HEK293 (cell line): ENCODE results near the gene HMCN1.
A peak's percentile ranks its signal among the peaks of the same experiment; 100 is the strongest.

ENCODE experiments used
- CTCF ChIA-PET: fragments of 350-600 bp; formaldehyde crosslinking; extraction: SDS; loops from one replicate; lab custom pipeline; 2021; ENCODE audit warnings: antibody characterized with exemption; lab: Yijun Ruan, JAX
- POLR2A ChIA-PET: fragments of 300-600 bp; formaldehyde crosslinking; extraction: SDS; loops from one replicate; lab custom pipeline; 2020; ENCODE audit warnings: antibody characterized with exemption, inconsistent platforms; lab: Yijun Ruan, JAX
- H3K27ac ChIP-seq: fragments of 200-500 bp; sonication (Bioruptor generic); 2 replicates; pipeline ENCODE4 v1.5.1; 2014; ENCODE audit warnings: low read depth, low read length, control low read depth, inconsistent platforms; ENCODE audit errors: extremely low read depth
- H3K36me3 ChIP-seq, 2 experiments: fragments of 200-500 bp in 1 of 2; sonication (Bioruptor generic) in 1 of 2; 1 replicate in 1 of 2; 2 replicates in 1 of 2; pipeline ENCODE4 v1.5.1; 2014 to 2017; ENCODE audit warnings: inconsistent platforms in 2 of 2, low read length in 2 of 2; ENCODE audit not compliant: control insufficient read depth in 2 of 2, insufficient read depth in 1 of 2
- H3K4me1 ChIP-seq: fragments of 200-500 bp; sonication (Bioruptor generic); 2 replicates; pipeline ENCODE4 v1.5.1; 2014; ENCODE audit warnings: mild to moderate bottlenecking, low read length, inconsistent platforms; ENCODE audit not compliant: control insufficient read depth, insufficient read depth
- H3K4me3 ChIP-seq: 2 replicates; pipeline ENCODE4 v1.5.1; 2011; ENCODE audit warnings: low read depth, mild to moderate bottlenecking, control low read depth, low read length, moderate library complexity
- H3K9me3 ChIP-seq: fragments of 200-500 bp; sonication (Bioruptor generic); 2 replicates; pipeline ENCODE4 v1.5.1; 2014; ENCODE audit warnings: low read depth, low read length, inconsistent platforms; ENCODE audit not compliant: control insufficient read depth, insufficient read depth
- GLIS2 ChIP-seq: fragments of 450-650 bp; formaldehyde crosslinking; IDR thresholded peaks from 2 replicates; pipeline ENCODE4 v1.5.1; 2016; ENCODE audit warnings: missing biosample characterization, missing genetic modification characterization
- HIC1 ChIP-seq: fragments of 450-650 bp; formaldehyde crosslinking; IDR thresholded peaks from 2 replicates; pipeline ENCODE4 v1.5.1; 2016; ENCODE audit warnings: missing biosample characterization, missing genetic modification characterization
- OSR2 ChIP-seq: fragments of 450-650 bp; formaldehyde crosslinking; IDR thresholded peaks from 2 replicates; pipeline ENCODE4 v1.5.1; 2016; ENCODE audit warnings: missing biosample characterization, missing genetic modification characterization
- SCRT1 ChIP-seq: fragments of 450-650 bp; formaldehyde crosslinking; IDR thresholded peaks from 2 replicates; pipeline ENCODE4 v1.5.1; 2016; ENCODE audit warnings: missing biosample characterization, missing genetic modification characterization, borderline replicate concordance
- SP7 ChIP-seq: fragments of 450-650 bp; formaldehyde crosslinking; IDR thresholded peaks from 2 replicates; pipeline ENCODE4 v1.5.1; 2016; ENCODE audit warnings: missing biosample characterization, missing genetic modification characterization
- TCF7L2 ChIP-seq: IDR thresholded peaks from 2 replicates; pipeline ENCODE4 v1.6.1; 2011; ENCODE audit warnings: low read depth, mild to moderate bottlenecking, inconsistent platforms, low read length, moderate library complexity, borderline replicate concordance
- WT1 ChIP-seq: fragments of 450-650 bp; formaldehyde crosslinking; IDR thresholded peaks from 2 replicates; pipeline ENCODE4 v1.5.1; 2016; ENCODE audit warnings: missing biosample characterization, missing genetic modification characterization
- ZNF169 ChIP-seq: fragments of 450-650 bp; formaldehyde crosslinking; IDR thresholded peaks from 2 replicates; pipeline ENCODE4 v1.5.1; 2016; ENCODE audit warnings: missing biosample characterization, missing genetic modification characterization
- ZNF19 ChIP-seq: fragments of 450-650 bp; formaldehyde crosslinking; IDR thresholded peaks from 2 replicates; pipeline ENCODE4; 2016; ENCODE audit warnings: missing biosample characterization, missing genetic modification characterization, low read depth
- ZNF266 ChIP-seq: fragments of 450-650 bp; formaldehyde crosslinking; IDR thresholded peaks from 2 replicates; pipeline ENCODE4 v1.5.1; 2016; ENCODE audit warnings: missing biosample characterization, missing genetic modification characterization, low read depth
- ZNF362 ChIP-seq: fragments of 450-650 bp; formaldehyde crosslinking; IDR thresholded peaks from 2 replicates; pipeline ENCODE4 v1.5.1; 2016; ENCODE audit warnings: missing biosample characterization, missing genetic modification characterization
- ZNF404 ChIP-seq: fragments of 450-650 bp; formaldehyde crosslinking; IDR thresholded peaks from 2 replicates; pipeline ENCODE4 v1.5.1; 2017; ENCODE audit warnings: missing biosample characterization, missing genetic modification characterization
- ZNF423 ChIP-seq: fragments of 450-650 bp; formaldehyde crosslinking; IDR thresholded peaks from 2 replicates; pipeline ENCODE4 v1.5.1; 2016; ENCODE audit warnings: missing biosample characterization, missing genetic modification characterization
- ZNF488 ChIP-seq: fragments of 450-650 bp; formaldehyde crosslinking; IDR thresholded peaks from 2 replicates; pipeline ENCODE4 v1.5.1; 2016; ENCODE audit warnings: missing biosample characterization, missing genetic modification characterization
- ZNF529 ChIP-seq: fragments of 450-650 bp; formaldehyde crosslinking; IDR thresholded peaks from 2 replicates; pipeline ENCODE4 v1.5.1; 2017; ENCODE audit warnings: missing genetic modification characterization, missing biosample characterization; ENCODE audit not compliant: insufficient replicate concordance
- ZNF623 ChIP-seq: fragments of 450-650 bp; formaldehyde crosslinking; IDR thresholded peaks from 2 replicates; pipeline ENCODE4 v1.5.1; 2016; ENCODE audit warnings: missing biosample characterization, missing genetic modification characterization
- ZSCAN5A ChIP-seq: fragments of 450-650 bp; formaldehyde crosslinking; IDR thresholded peaks from 2 replicates; pipeline ENCODE4 v1.5.1; 2016; ENCODE audit warnings: missing biosample characterization, missing genetic modification characterization
- TF ChIP-seq, protein P1 (sequence below): fragments of 450-650 bp; formaldehyde crosslinking; IDR thresholded peaks from 2 replicates; pipeline ENCODE4 v1.5.1; 2016; ENCODE audit warnings: missing biosample characterization, missing genetic modification characterization
- TF ChIP-seq, protein P2 (sequence below): fragments of 450-650 bp; formaldehyde crosslinking; IDR thresholded peaks from 2 replicates; pipeline ENCODE4 v1.5.1; 2017; ENCODE audit warnings: missing biosample characterization, mild to moderate bottlenecking, missing genetic modification characterization, moderate library complexity
- TF ChIP-seq, protein P3 (sequence below): fragments of 450-650 bp; formaldehyde crosslinking; IDR thresholded peaks from 2 replicates; pipeline ENCODE4 v1.5.1; 2016; ENCODE audit warnings: missing biosample characterization, missing genetic modification characterization

Gene HMCN1

GRCh38 chr1:186102547-186103148 is 368.5 kb downstream of the HMCN1 start:
- Histone ChIP-seq H3K27ac (no peak overlapping the region), H3K4me3 (no peak overlapping the region), H3K9me3 (no peaks in the 10 kb centered on the region), H3K4me1 (0 out of 2 replicates have a peak, but pooled peaks cover 3% of the 10 kb centered on the region), H3K36me3 (no peaks in the 10 kb centered on the region)
- ChIA-PET POLR2A (no interaction called here), CTCF (interaction anchor here (0.6 to 0.7 kb wide), 2 partner anchors 247 to 432 kb away, joined by 3 to 6 read pairs; no protein-coding TSS in a partner anchor)
- no peak for TF ChIP-seq ZNF266
- TF ChIP-seq, protein P1, sequence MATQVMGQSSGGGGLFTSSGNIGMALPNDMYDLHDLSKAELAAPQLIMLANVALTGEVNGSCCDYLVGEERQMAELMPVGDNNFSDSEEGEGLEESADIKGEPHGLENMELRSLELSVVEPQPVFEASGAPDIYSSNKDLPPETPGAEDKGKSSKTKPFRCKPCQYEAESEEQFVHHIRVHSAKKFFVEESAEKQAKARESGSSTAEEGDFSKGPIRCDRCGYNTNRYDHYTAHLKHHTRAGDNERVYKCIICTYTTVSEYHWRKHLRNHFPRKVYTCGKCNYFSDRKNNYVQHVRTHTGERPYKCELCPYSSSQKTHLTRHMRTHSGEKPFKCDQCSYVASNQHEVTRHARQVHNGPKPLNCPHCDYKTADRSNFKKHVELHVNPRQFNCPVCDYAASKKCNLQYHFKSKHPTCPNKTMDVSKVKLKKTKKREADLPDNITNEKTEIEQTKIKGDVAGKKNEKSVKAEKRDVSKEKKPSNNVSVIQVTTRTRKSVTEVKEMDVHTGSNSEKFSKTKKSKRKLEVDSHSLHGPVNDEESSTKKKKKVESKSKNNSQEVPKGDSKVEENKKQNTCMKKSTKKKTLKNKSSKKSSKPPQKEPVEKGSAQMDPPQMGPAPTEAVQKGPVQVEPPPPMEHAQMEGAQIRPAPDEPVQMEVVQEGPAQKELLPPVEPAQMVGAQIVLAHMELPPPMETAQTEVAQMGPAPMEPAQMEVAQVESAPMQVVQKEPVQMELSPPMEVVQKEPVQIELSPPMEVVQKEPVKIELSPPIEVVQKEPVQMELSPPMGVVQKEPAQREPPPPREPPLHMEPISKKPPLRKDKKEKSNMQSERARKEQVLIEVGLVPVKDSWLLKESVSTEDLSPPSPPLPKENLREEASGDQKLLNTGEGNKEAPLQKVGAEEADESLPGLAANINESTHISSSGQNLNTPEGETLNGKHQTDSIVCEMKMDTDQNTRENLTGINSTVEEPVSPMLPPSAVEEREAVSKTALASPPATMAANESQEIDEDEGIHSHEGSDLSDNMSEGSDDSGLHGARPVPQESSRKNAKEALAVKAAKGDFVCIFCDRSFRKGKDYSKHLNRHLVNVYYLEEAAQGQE (tag by site-specific recombination): peak; percentile 97
- peak; percentile 46; the same call in 1 of the 2 replicates for TF ChIP-seq ZNF362 (tag by site-specific recombination)
- peak; percentile 52; the same call in 1 of the 2 replicates for TF ChIP-seq WT1 (tag by site-specific recombination)

GRCh38 chr1:186104459-186104858 is 370.3 kb downstream of the HMCN1 start:
- H3K4me3 ChIP-seq: no peak overlapping the region
- H3K4me1 ChIP-seq: 0 out of 2 replicates have a peak, but pooled peaks cover 3% of the 10 kb centered on the region
- ChIA-PET CTCF (interaction anchor here (0.7 to 1.2 kb wide), 2 partner anchors 93 to 383 kb away, joined by 3 to 5 read pairs; no protein-coding TSS in a partner anchor), POLR2A (no interaction called here)
- H3K36me3 ChIP-seq: no peaks in the 10 kb centered on the region
- H3K27ac ChIP-seq: no peak overlapping the region
- no peaks in the 10 kb centered on the region for H3K9me3 ChIP-seq
- TF ChIP-seq ZNF19 (tag by site-specific recombination) (no peak), ZNF529 (tag by site-specific recombination) (no peak), ZNF404 (tag by site-specific recombination) (no peak), SP7 (tag by site-specific recombination) (no peak), ZNF488 (no peak), ZNF623 (tag by site-specific recombination) (no peak), GLIS2 (no peak), OSR2 (tag by site-specific recombination) (no peak), ZNF423 (tag by site-specific recombination) (no peak), ZSCAN5A (tag by site-specific recombination) (no peak), HIC1 (tag by site-specific recombination) (no peak), ZNF169 (no peak), SCRT1 (no peak), TCF7L2 (no peak)
- TF ChIP-seq, protein P2, sequence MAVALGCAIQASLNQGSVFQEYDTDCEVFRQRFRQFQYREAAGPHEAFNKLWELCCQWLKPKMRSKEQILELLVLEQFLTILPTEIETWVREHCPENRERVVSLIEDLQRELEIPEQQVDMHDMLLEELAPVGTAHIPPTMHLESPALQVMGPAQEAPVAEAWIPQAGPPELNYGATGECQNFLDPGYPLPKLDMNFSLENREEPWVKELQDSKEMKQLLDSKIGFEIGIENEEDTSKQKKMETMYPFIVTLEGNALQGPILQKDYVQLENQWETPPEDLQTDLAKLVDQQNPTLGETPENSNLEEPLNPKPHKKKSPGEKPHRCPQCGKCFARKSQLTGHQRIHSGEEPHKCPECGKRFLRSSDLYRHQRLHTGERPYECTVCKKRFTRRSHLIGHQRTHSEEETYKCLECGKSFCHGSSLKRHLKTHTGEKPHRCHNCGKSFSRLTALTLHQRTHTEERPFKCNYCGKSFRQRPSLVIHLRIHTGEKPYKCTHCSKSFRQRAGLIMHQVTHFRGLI (tag by site-specific recombination): no peak
- TF ChIP-seq, protein P3, sequence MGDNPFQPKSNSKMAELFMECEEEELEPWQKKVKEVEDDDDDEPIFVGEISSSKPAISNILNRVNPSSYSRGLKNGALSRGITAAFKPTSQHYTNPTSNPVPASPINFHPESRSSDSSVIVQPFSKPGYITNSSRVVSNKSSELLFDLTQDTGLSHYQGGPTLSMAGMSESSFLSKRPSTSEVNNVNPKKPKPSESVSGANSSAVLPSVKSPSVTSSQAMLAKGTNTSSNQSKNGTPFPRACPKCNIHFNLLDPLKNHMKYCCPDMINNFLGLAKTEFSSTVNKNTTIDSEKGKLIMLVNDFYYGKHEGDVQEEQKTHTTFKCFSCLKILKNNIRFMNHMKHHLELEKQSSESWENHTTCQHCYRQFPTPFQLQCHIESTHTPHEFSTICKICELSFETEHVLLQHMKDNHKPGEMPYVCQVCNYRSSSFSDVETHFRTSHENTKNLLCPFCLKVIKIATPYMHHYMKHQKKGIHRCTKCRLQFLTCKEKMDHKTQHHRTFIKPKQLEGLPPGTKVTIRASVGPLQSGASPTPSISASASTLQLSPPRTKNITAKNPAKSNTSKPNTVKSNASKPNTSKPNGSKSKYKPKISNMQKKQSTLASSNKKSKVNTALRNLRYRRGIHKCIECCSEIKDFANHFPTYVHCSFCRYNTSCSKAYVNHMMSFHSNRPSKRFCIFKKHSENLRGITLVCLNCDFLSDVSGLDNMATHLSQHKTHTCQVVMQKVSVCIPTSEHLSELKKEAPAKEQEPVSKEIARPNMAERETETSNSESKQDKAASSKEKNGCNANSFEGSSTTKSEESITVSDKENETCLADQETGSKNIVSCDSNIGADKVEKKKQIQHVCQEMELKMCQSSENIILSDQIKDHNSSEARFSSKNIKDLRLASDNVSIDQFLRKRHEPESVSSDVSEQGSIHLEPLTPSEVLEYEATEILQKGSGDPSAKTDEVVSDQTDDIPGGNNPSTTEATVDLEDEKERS (tag by site-specific recombination): no peak
